HG02885 (cell line): ENCODE results near the gene TPGS1.

ENCODE experiments used
- ATAC-seq: cut with Tn5 transposase; IDR thresholded peaks from one replicate; pipeline ENCODE4 v1.9.1; 2021; ENCODE audit warnings: mild to moderate bottlenecking; ENCODE audit not compliant: unreplicated experiment, poor library complexity

TPGS1 gene

GRCh38 chr19:513368-514165 is 6.3 kb downstream of the TPGS1 start:
- ATAC-seq = no peak

- ATAC-seq = no peak
Measured at GRCh38 chr19:514166-514663, 6.9 kb downstream of the TPGS1 start.

- ATAC-seq = no peak
Measured at GRCh38 chr19:517721-518597, 10.7 kb downstream of the TPGS1 start.

- no peak for ATAC-seq
Measured at GRCh38 chr19:518598-519231, 11.4 kb downstream of the TPGS1 start.

GRCh38 chr19:519449-519865 is 12.2 kb downstream of the TPGS1 start:
- no peak for ATAC-seq

DNA sequence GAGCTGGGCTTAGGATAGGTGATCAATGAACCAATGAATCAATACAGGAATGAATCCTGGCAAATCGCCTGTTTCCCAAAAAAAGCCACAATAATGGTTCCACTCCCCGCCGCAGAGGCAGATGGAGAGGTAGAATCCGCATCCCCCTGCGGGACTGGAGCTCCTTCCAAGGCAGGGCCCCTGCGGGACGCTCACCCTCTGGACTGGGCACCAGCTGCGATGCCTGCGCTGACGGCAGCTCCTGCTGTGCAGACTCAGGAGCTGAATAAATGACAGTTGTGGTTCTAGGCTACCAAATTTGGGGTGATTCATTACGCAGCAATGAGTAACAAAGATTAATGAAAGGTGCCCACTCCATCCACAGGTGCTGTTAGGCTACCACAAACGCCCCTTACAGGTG is 15.4 kb downstream of the TPGS1 start:
- no peak for ATAC-seq

GRCh38 chr19:524062-524674 is 16.9 kb downstream of the TPGS1 start:
- ATAC-seq = no peak

DNA sequence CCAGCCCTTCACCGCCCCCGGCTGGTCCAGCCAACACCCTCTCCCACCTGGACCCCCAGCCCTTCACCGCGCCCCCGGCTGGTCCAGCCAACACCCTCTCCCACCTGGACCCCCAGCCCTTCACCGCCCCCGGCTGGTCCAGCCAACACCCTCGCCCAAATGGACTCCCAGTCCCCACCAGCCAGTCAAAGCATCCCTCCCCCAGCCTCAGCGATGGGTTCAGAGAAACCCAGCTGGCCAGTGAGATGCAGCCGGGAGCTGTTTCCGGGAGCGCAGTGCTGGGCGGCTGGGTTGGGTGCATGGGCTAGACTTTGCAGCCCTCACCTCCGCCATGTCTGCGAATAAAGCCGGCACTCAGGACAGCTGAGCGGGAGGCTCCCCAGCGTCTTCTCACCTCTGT is 17.7 kb downstream of the TPGS1 start:
- ATAC-seq = no peak

DNA sequence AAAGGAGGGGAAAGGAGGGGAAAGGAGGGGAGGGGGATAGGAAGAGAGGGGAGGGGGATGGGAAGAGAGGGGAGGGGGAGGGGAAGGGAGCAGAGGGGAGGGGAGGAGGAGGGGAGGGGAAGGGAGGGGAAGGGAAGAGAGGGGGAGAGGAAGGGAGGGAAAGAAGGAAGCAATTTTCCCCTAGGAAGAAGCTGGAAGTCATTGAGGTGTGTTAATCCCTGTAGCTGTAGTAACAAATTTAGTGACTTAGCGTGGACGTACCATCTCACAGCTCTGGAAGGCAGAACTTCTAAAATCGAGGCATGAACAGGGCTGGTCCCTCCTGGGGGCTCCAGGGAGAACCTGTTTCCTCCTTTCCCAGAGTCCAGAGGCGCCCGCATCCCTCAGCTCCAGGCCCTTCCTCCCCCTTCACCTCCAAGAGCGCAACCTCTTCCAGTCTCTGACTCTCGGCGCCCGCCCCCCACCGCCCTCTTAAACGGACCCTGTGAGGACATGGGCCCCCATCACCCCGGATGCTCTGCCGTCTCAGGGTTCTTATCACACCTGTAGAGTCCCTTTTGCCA is 18.6 kb downstream of the TPGS1 start:
- no peak for ATAC-seq

- ATAC-seq = no peak
Measured at GRCh38 chr19:530134-531008, 23.1 kb downstream of the TPGS1 start.

GRCh38 chr19:531009-531752 is 23.9 kb downstream of the TPGS1 start:
- peak; percentile 76 for ATAC-seq

GRCh38 chr19:531753-532560 is 24.7 kb downstream of the TPGS1 start, which contains the start of gene CDC34:
TSS of gene CDC34 (plus strand) at chr19:531760. CDS start at chr19:531932, 172 bp downstream.
- ATAC-seq = peak; percentile 10

- ATAC-seq = no peak
Measured at GRCh38 chr19:532561-533363, 25.5 kb downstream of the TPGS1 start.

- ATAC-seq = no peak
Measured at GRCh38 chr19:533364-534058, 26.2 kb downstream of the TPGS1 start.

DNA sequence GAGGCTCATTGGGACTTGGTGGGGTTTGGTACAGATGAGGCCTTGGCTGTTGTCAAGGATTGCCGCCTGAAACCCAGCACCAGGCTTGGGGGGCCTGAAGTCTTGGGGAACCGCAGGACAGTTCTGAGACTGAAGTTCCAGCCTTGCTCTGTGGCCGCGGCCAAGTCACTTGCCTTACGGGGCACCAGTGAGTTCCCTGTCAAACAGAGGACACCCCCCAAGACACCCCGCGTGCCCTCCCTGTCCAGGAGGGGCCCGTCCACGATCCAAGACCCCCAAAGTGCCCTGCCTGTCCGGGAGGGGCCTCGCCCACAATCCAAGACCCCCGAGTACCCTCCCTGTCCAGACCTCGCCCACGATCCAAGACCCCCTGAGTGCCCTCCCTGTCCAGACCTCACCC is 26.8 kb downstream of the TPGS1 start:
- no peak for ATAC-seq
